Muscle of back (tissue), 11 donors: ENCODE data around the gene KRTAP9-9. TPM values are rescaled to one million over a fixed set of nuclear protein-coding genes. Genes with fewer than 3 reads are reported as not detected.
A peak's percentile ranks its signal among the peaks of the same experiment; 100 is the strongest.
"Not testable (repeated sequence)": the region's sequence is repeated elsewhere in the genome, so short reads cannot be mapped to it uniquely, and the experiment has no call there.

ENCODE experiments used
- DNase-seq, 3 donors: peaks; one replicate each; pipeline versions ENCODE4 v3.0.0 to v3.0.0-alpha.2; 2013
- polyA plus RNA-seq, 10 donors: library from polyadenylated mRNA; unstranded; fragments of 120-200 nt; gene quantifications; one replicate each; pipeline ENCODE4 v1.2.1, GENCODE V29; 2013; ENCODE audit not compliant: insufficient read length in 10 of 10

Gene KRTAP9-9
- polyA plus RNA-seq, 10 donors = not detected

- DNase-seq = no peak
Observed at GRCh38 chr17:41264599-41264998, 9.4 kb downstream of the KRTAP9-9 start.

GRCh38 chr17:41265078-41265477 is 9.9 kb downstream of the KRTAP9-9 start, which contains the start of gene KRTAP9-6:
KRTAP9-6 (plus strand) TSS chr17:41265378; CDS start chr17:41265378, 0 bp downstream.
- no peak for DNase-seq

- DNase-seq = no peak
Observed at GRCh38 chr17:41267711-41268110, 12.5 kb downstream of the KRTAP9-9 start.

- DNase-seq = not testable (repeated sequence)
Observed at GRCh38 chr17:41271323-41271722, 16.1 kb downstream of the KRTAP9-9 start.

GRCh38 chr17:41271858-41272257 is 16.7 kb downstream of the KRTAP9-9 start:
- no peak for DNase-seq

GRCh38 chr17:41275648-41276190 is 20.5 kb downstream of the KRTAP9-9 start, which contains the start of gene KRTAP9-7:
KRTAP9-7 (plus strand) TSS chr17:41275698; CDS start chr17:41275698, 0 bp downstream.
- not testable (repeated sequence) for DNase-seq

- DNase-seq = no peak
Observed at GRCh38 chr17:41278176-41278955, 23.2 kb downstream of the KRTAP9-9 start.

GRCh38 chr17:41284043-41284442 is 28.9 kb downstream of the KRTAP9-9 start:
- peak in 1 of 3 donors; percentile 79 for DNase-seq

- no peak for DNase-seq
Observed at GRCh38 chr17:41284546-41284945, 29.4 kb downstream of the KRTAP9-9 start.

- DNase-seq = no peak
Observed at GRCh38 chr17:41287050-41287449, 31.9 kb downstream of the KRTAP9-9 start.

- no peak for DNase-seq
Observed at GRCh38 chr17:41294016-41294415, 38.8 kb downstream of the KRTAP9-9 start.

- no peak for DNase-seq
Observed at GRCh38 chr17:41296846-41297245, 41.7 kb downstream of the KRTAP9-9 start.

GRCh38 chr17:41298458-41299135 is 43.4 kb downstream of the KRTAP9-9 start:
- no peak for DNase-seq

GRCh38 chr17:41301204-41301790 is 46.1 kb downstream of the KRTAP9-9 start:
- DNase-seq = no peak

- no peak for DNase-seq
Observed at GRCh38 chr17:41301916-41302901, 47.0 kb downstream of the KRTAP9-9 start, which contains the start of gene KRTAP29-1. KRTAP29-1 (minus strand) TSS chr17:41302851; CDS start chr17:41302851, 0 bp downstream.

- no peak for DNase-seq
Observed at GRCh38 chr17:41302981-41303380, 47.8 kb downstream of the KRTAP9-9 start.

GRCh38 chr17:41304091-41304490 is 48.9 kb downstream of the KRTAP9-9 start:
- DNase-seq = no peak
